Nephron (organoid): ENCODE results near the gene PTCHD1.

Source experiments
- H3K27ac Mint-ChIP-seq, 3 experiments: 2 replicates each; pipeline ENCODE4 v1.8.0; 2020; ENCODE audit warnings: mixed read lengths in 3 of 3, mild to moderate bottlenecking in 2 of 3, moderate library complexity in 1 of 3
- H3K27me3 Mint-ChIP-seq: 2 replicates; pipeline ENCODE4 v1.8.0; 2021; ENCODE audit warnings: low read depth, mild to moderate bottlenecking, moderate library complexity, mixed read lengths
- H3K36me3 Mint-ChIP-seq: 2 replicates; pipeline ENCODE4 v1.8.0; 2020; ENCODE audit warnings: low read depth, mixed read lengths
- H3K4me1 Mint-ChIP-seq: 2 replicates; pipeline ENCODE4 v1.8.0; 2020; ENCODE audit warnings: mixed read lengths
- H3K4me3 Mint-ChIP-seq, 3 experiments: 2 replicates each; pipeline ENCODE4 v1.8.0; 2020; ENCODE audit warnings: mild to moderate bottlenecking in 3 of 3, mixed read lengths in 3 of 3, moderate library complexity in 2 of 3
- H3K9me3 Mint-ChIP-seq: 2 replicates; pipeline ENCODE4 v1.8.0; 2020; ENCODE audit warnings: mixed read lengths
- CTCF ChIP-seq, 3 experiments: fragments of 200-600 bp; sonication (generic); IDR thresholded peaks; one replicate each; pipeline ENCODE4 v1.5.0; 2021; ENCODE audit warnings: antibody characterized with exemption in 3 of 3; ENCODE audit not compliant: unreplicated experiment in 3 of 3

PTCHD1 gene

GRCh38 chrX:23341452-23341851 lies 6.8 kb downstream of the PTCHD1 start:
- Mint-ChIP-seq H3K27ac (peak overlapping the region in 1 of 3 experiments; percentile 8), H3K36me3 (no peaks in the 10 kb centered on the region), H3K27me3 (peaks cover 67% of the 10 kb centered on the region), H3K9me3 (peaks cover 4% of the 10 kb centered on the region), H3K4me3 (no peak overlapping the region), H3K4me1 (peaks cover 8% of the 10 kb centered on the region)
- no peak for TF ChIP-seq CTCF (IDR thresholded peaks at IDR 0.05; ENCODE audit: unreplicated experiment in 3 of 3)

DNA sequence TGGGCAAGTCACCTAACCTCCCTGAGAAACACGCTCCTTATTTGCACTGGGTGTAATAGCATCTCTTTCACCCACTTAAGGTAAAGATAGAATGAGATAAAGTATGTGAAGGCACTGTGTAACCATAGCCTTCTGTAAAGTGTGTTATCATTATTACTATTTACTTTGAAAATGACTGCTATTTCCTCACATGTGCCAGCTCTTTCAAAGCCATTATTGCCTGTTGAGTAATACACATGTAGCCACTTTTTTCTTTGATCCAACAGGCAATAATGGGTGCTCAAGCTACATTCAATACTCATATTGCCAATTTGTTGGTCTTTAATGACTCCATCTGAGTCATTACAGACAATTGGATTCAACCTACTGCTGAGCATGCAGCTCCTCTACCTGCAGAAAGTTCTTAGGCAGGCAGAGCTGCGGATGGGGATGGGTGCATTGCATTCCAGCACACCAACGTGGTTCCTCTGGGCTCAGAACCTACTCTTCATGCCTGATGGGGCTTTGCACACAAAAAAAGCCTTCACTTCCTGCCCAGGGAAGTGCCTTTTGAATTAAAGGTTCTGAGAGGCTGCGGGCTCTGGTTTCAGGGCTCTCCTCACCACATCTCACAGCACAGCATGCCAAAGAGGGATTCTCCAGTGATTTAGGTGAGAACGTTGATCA lies 9.7 kb downstream of the PTCHD1 start:
- H3K36me3 Mint-ChIP-seq = no peaks in the 10 kb centered on the region
- peaks cover 8% of the 10 kb centered on the region for H3K4me1 Mint-ChIP-seq
- no peak overlapping the region for H3K27ac Mint-ChIP-seq
- peaks cover 42% of the 10 kb centered on the region for H3K27me3 Mint-ChIP-seq
- peaks cover 13% of the 10 kb centered on the region for H3K9me3 Mint-ChIP-seq
- H3K4me3 Mint-ChIP-seq = no peak overlapping the region
- TF ChIP-seq CTCF (IDR thresholded peaks at IDR 0.05; ENCODE audit: unreplicated experiment in 3 of 3) = no peak

DNA sequence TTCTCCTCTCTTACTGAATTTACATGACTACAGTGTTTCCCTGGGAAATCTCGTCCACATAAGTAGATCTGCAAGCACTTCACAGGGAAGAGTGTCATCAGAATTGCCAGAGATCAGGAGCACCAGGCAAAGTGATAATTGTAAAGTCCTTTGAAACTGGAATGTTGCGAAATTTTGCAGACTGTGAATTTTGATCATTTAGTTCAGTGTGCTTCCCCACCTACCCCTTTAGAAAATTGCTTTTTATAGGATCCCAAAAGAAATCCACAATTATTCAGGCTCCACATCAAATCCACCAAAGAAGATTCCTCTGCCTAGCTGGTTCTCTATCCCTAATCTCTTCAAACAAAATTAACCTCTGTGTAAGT lies 10.2 kb downstream of the PTCHD1 start:
- Mint-ChIP-seq H3K36me3 (no peaks in the 10 kb centered on the region), H3K27me3 (peaks cover 38% of the 10 kb centered on the region), H3K4me3 (no peak overlapping the region), H3K4me1 (peaks cover 8% of the 10 kb centered on the region), H3K9me3 (peaks cover 13% of the 10 kb centered on the region), H3K27ac (no peak overlapping the region)
- no peak for TF ChIP-seq CTCF (IDR thresholded peaks at IDR 0.05; ENCODE audit: unreplicated experiment in 3 of 3)

- no peak overlapping the region for H3K4me3 Mint-ChIP-seq
- no peak for TF ChIP-seq CTCF (IDR thresholded peaks at IDR 0.05; ENCODE audit: unreplicated experiment in 3 of 3)
- no peaks in the 10 kb centered on the region for H3K36me3 Mint-ChIP-seq
- no peaks in the 10 kb centered on the region for H3K27me3 Mint-ChIP-seq
- no peak overlapping the region for H3K27ac Mint-ChIP-seq
- H3K4me1 Mint-ChIP-seq = peaks cover 5% of the 10 kb centered on the region
- peaks cover 13% of the 10 kb centered on the region for H3K9me3 Mint-ChIP-seq
These were observed 21.5 kb downstream of the PTCHD1 start for GRCh38 chrX:23356189-23356588.

GRCh38 chrX:23364416-23364815 lies 29.8 kb downstream of the PTCHD1 start:
- Mint-ChIP-seq H3K36me3 (no peaks in the 10 kb centered on the region), H3K9me3 (peaks cover 14% of the 10 kb centered on the region), H3K4me3 (no peak overlapping the region), H3K27me3 (peaks cover 10% of the 10 kb centered on the region), H3K27ac (no peak overlapping the region), H3K4me1 (peaks cover 6% of the 10 kb centered on the region)
- no peak for TF ChIP-seq CTCF (IDR thresholded peaks at IDR 0.05; ENCODE audit: unreplicated experiment in 3 of 3)

DNA sequence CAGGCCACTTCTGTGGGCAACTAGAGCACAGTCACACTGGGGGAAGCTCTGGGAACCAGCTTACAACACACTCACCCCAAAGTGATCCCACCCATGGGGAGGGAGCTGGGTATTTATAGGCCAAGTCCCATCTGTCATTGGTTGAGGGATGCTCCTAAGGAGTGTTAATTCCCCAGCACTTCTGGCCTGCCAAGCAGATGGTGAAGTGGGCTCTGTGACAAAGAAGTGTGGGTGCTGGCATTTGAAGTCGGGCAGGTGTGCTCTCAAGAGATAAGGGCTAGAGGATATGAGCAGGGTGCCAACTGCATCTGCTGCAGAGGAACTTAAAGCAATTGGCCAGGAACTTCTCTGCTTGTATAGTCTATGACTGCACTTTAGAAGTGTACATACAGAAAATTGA lies 30.9 kb downstream of the PTCHD1 start:
- TF ChIP-seq CTCF (IDR thresholded peaks at IDR 0.05; ENCODE audit: unreplicated experiment in 3 of 3) = no peak
- H3K4me3 Mint-ChIP-seq = no peak overlapping the region
- H3K4me1 Mint-ChIP-seq = peaks cover 6% of the 10 kb centered on the region
- no peak overlapping the region for H3K27ac Mint-ChIP-seq
- H3K9me3 Mint-ChIP-seq = peaks cover 8% of the 10 kb centered on the region
- H3K36me3 Mint-ChIP-seq = no peaks in the 10 kb centered on the region
- H3K27me3 Mint-ChIP-seq = peaks cover 10% of the 10 kb centered on the region
